Femur (tissue), 1 donor: ENCODE results near the gene DNAJC5G.
"Not testable (repeated sequence)": the region's sequence is repeated elsewhere in the genome, so short reads cannot be mapped to it uniquely, and the experiment has no call there.

Source experiments
- DNase-seq: peaks from one replicate; pipeline ENCODE4 v3.0.0-alpha.2; 2017

Gene DNAJC5G

DNA sequence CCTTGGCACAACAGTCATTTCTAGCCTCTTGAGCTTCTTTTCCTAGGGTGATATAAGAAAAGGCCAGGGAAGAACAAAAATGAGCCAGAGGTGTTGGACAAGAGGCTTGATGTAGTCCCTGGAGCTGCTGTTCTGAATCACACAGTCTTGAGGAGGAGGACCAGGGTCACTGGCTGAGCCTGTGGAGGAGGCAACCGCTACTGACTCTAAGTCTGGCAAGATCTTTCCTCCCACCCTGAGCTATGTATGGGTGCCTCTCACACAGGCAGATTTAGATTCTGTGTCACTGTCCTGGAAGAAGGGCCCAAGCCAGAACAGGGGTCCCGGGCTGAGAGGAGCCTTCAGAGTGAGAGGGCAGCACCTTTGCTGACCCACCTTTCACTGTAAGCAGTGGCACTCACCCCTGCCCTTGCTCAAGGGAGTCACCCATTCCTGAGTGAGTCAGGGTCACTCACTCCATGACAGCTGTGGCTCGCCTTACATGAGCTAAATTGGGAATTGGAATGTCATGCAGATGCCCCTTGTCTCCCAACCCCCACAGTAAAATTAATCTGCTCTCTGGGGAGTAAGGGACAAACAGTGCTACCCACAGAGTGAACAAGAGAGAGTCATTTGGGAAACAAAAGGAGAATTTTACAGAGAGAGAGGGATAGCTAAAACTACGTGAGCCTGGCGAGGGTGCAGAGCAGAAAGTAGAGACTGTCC is 6.8 kb downstream of the DNAJC5G start, which contains the start of gene TRIM54:
Gene TRIM54 (plus strand): TSS at position 575 of the 705 bp plus-strand sequence. CDS start 303 bp downstream, outside the sequence.
- no peak for DNase-seq

DNA sequence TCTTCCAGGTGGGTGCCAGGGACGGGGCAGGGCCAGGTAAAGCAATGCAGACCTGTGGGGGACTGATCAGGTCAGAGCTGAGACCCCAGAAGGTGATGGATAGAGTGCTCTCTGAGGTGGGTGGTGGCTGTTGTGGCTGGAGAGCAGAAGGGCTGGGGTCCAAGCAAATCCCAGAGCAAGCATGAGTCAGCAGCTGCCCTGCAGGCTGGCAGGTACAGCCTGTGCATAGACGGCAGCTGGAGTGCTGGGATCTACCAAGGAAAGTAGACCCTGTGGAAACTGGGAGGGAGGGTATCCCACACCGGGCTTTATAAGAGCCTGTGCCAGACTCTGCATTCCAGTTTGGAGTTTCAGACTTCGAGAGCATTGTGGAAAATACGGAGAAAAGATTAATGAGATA is 7.7 kb downstream of the DNAJC5G start:
- no peak for DNase-seq

DNA sequence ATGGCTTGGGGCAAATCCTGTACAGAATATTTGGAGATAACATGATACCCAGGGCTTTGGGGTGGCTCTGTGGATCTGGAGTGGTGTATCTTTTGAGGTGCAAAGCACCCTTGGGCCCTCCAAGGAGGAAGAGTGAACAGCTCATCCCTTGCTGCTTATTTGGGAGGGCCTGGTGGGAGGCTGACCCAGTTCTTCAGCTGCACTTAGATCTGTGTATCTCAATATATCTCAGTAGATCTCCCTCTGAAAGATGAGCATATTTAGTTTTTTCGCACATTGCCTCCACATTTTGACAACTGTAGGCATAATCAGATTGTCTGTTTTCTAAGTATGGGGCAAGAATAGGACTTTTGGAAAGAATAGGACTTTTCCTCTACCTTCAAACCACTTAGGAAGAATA is 9.8 kb downstream of the DNAJC5G start:
- DNase-seq = no peak

DNA sequence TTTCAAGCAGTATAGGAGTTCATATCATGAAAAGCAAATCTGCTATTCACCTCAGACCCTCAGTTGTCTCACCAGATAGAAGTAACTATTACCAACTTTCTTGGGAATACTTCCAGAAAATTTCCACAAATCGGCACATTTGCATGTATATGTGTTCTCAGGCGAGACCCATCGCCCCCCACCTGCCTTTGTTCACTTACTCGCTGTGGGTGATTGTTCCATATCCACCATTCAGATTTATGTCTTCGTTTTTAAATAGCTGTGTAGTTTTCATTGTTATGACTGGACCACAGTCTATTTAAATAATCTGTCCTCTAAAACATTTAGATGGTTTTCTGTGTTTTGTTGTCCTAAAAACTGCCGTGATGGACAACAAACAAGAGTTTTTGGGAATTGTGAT is 10.2 kb downstream of the DNAJC5G start:
- DNase-seq = no peak

DNA sequence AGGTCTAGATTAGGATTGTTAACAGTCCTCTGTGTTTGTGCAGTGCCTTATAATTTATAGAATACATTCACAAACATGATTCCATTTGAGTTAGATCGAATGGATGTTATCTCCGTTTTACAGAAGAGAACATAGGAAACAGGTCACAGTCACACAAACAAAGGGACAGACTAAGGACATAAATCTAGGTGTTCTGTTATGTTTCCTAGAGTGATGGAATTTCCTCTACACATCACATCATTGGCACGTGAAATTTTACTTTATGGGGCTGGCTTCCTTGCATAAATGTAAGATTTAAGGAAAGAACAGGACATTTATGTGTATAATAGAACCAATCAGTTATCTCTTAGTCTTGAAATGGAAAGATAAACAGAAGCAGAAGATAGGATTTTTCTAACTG is 13.4 kb downstream of the DNAJC5G start:
- no peak for DNase-seq

DNA sequence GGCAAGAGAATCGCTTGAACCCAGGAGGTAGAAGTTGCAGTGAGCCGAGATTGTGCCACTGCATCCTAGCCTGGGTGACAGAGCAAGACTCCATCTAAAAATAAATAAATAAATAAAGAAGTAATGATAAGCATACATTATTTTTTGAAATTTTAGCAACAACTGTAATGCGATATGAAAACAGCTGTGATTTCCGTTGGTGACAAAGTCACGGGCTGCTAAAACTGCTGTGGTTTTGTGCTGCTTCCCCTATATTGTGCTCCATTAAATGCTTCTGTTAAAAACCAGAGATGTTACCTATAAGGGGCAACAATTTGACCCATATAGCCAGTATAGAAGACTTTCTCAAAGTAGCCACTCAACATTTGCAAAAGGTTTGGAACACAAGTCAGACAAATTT is 15.3 kb downstream of the DNAJC5G start:
- DNase-seq = no peak

DNA sequence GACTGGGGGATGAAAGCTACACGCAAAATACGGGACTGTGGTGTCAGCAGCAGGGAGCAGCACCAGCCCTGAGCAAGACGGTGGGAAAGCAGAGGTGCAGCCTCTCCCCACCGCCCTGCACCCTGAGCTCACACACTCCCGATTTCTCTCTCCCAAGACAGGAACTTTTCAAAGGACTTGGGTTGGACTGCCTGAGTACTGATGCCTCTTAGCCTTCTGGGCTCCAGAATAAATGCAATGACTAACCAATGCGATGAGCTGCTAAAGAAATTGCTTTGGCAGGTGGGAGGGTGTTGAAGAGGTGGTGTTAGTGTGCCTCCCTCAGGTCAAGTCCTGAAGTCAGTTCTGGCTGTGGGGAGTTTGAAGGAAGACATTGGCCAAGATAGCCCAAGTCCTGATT is 16.6 kb downstream of the DNAJC5G start:
- DNase-seq = no peak

DNA sequence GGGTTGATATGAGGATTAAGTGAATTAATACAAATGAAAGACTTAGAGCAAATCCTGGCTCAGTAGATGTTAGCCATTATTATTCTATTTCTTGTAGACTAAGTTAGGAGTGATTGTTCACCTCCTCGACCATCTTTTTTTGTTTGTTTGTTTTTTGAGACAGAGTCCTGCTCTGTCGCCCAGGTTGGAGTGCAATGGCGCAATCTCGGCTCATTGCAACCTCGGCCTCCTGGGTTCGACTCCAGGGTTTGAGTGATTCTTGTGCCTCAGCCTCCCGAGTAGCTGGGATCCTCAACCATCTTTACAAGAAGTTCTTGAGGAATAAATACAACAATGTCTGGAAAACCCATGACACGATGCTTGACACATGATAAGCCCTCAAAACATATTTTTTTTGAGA is 19.7 kb downstream of the DNAJC5G start:
- DNase-seq = no peak

DNA sequence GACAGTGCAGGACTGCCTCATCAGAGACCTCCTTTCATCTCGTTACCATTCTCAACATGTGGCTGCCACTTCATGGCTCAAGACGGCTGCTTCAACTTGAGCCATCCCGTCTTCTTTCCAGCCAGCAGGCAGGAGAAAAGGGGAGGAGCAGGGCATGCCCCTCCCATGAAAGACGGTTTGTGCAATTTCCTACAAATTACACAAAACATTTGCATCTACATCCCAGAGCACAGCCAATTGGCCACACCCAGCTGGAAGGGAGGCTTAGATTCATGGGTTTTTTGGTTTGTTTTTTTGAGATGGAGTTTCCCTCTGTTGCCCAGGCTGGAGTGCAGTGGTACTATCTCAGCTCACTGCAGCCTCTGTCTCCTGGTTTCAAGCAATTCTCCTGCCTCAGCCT is 21.2 kb downstream of the DNAJC5G start:
- DNase-seq = no peak

DNA sequence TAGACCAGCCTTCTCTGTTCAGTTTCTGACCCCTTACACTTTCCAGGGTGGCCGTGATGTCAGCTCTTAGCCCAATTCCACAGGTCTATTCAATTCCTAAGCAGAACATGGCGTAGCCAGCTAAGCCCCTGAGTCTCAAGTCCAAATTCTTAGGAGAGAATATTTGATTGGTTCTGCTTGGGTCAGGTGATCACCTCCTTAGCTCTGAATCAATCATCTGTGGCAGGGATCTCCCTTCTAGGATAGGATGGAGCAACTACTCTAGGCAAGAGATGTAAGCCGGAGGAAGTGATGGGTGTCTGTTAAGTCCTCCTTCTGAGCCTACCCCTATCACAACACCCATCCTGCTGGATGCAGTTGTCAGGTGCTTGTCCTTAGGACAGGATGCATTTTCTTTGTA is 22.0 kb downstream of the DNAJC5G start:
- no peak for DNase-seq

DNA sequence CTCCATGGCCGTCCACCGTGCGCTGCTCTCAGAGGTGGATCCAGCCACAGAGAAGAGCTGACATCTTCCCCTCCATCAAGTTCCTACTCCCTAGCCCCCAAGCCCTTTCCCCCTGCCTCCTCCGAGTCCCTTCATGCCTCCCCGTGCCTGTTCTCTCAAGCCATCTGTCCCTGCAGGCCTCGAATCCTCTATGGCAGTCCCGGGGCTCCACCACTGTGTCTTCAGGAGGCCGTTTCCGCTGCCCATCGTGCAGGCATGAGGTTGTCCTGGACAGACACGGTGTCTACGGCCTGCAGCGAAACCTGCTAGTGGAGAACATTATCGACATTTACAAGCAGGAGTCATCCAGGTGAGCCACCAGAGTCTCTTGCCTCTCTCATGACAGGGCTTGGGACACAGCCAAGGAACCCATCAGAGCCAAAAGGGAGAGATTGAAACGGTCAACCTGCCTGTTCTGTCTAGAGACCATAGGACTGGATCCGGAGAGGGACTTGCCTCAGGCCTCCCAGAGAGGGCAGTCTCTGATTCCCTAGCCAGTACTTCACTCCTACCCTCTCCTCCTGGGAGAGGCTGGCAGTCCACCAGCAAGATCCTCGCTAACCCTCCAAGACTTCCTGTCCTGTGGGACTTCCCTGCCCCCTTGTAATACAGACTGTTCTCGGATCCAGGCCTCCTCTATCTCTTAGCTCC is 23.3 kb downstream of the DNAJC5G start:
- no peak for DNase-seq

DNA sequence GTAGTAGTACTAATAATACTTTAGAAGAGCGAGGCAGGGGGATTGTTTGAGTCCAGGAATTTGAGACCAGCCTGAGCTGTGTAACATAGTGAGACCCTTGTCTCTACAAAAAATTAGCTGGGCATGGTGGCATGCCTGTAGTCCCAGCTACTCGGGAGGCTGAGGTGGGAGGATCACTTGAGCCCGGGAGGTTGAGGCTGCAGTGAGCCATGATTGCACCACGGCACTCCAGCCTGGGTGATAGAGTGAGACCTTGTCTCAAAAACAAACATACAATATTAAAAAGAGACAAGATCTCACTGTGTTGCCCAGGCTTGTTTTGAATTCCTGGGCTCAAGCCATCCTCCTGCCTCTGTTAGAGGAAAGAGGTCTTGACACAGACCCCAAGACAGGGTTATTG is 25.4 kb downstream of the DNAJC5G start:
- DNase-seq = not testable (repeated sequence)

DNA sequence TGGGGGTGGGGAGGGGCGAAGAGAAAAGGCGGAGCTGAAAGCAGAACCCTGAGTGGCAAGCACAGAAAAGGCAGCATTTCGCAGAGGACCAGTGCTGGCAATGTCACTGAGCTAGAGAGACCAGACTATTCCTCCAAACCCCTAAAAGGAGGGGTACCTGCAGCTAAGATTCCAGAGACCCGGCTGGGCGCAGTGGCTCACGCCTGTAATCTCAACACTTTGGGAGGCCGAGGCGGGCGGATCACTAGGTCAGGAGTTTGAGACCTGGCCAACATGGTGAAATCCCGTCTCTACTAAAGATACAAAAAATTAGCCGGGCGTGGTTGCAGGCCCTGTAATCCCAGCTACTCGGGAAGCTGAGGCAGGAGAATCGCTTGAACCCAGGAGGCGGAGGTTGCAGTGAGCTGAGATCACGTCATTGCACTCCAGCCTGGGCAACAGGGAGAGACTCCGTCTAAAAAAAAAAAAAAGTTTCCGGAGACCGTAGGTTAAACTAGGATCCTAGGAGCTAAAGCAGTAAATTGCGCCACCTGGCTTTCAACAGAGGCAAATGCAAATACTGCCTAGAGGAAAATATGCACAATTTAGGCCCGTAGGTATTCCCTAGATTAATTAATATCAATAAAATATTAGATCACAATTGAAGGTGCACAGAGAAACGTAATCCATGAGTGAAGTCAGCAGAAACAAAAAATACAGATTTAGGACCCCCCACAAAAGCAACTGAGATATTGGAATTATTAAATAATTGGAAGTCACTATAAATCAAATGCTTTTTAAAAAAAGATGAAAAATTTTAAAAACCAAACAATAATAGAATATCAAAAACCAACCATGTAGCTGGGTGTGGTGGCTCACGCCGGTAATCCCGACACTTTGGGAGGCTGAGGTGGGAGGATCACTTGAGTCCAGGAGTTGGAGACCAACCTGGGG is 28.1 kb downstream of the DNAJC5G start:
- DNase-seq = no peak

DNA sequence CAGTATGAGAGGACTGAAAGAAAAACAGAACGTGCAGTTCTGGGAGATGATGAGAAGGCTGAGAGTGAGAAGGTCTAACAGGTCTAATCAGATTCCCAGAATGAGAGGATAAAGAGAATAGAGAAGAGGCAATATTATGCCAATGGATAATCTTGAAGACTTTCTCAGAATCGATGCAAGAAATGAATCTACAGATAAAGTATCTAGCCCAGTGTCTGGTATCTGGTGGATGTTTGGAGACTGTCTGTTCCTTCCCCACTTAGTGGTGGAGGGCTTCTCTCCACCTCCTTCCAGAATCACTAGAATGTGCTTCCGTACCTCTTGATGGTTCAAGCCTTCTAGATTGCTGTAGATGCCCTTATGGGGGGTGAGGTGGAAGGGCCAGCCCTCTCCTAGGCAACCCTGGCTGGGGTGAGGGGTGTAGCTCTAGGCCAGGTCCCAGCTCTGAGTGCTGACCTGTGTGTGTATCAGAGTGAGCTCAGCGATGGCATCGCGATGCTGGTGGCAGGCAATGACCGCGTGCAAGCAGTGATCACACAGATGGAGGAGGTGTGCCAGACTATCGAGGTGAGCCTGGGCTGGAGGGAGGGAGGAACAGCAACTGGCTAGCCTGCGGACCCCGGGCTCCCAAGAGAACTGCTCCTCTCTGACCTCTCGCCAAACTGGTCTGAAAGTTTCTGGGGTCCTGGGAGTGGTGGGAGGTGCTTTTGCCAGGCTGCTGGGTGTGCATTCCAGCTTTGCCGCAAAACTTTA is 29.4 kb downstream of the DNAJC5G start:
- no peak for DNase-seq

DNA sequence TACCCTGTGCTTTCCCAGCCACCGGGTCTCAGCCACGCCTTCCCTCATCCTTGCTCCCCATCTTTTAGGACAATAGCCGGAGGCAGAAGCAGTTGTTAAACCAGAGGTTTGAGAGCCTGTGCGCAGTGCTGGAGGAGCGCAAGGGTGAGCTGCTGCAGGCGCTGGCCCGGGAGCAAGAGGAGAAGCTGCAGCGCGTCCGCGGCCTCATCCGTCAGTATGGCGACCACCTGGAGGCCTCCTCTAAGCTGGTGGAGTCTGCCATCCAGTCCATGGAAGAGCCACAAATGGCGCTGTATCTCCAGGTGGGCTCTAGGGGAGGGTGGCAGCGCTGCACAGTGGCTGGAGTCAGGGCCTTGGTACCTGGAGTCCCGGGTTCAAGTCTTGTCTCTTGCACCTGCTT is 30.3 kb downstream of the DNAJC5G start:
- no peak for DNase-seq

DNA sequence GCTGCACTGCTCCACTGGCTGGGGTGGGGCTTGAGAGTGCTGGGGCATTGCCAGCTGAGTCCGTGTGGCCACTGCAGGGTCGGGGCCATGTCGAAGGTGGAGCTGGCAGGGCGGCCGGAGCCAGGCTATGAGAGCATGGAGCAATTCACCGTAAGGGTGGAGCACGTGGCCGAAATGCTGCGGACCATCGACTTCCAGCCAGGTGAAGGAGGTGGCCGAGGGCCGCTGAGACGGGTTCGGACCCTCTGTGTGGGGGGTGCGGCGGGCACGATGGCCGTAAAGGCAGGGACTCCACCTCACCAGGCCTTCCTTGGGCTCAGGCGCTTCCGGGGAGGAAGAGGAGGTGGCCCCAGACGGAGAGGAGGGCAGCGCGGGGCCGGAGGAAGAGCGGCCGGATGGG is 30.9 kb downstream of the DNAJC5G start:
- no peak for DNase-seq

DNA sequence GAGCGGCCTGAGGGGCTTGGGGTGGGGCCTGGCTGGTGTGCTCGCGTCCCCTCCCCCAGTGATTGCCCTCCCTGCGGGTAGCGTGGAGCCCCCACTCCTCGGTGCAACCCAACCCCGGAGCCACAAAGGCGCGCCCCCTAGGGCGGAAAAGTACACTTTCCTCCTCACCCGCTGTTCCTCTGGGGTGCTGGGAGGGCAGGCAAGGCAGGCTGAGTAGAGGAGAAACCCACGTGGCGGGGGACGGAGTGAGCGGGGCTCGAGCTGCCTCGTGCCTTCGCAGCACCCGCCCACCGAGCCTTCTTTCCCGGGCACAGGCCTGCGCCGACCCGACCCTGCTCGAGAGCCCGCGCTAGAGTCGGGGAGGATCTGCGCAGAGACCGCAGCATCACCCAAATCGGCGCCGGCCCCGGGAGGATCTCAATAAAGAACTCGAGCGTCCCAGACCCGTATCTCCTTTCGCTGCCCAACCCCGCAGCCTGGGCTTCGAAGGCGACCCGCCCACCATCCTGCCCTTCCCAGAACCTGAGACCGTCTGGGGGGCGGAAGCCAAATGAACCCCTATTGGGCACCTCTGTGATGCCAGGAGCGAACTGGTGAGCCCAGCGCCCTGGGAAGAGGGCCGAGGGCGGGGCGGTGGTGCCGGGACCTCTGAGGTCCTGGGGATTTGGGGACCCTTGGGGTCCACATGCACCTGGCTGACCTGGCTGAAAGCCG is 31.5 kb downstream of the DNAJC5G start:
- no peak for DNase-seq

DNA sequence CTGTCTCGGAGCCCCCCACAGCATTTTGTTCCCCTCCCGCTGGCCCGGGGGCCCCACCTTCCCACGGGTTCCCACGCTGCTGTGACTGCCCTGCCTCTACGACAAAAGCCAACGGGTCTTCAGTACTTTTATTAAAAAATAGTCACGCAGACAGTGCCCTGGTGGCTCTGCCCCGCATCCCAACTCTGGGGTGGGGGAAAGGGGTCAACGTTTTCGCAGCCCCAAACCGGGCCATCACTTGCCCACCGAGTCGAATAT is 32.0 kb downstream of the DNAJC5G start:
- DNase-seq = no peak

DNA sequence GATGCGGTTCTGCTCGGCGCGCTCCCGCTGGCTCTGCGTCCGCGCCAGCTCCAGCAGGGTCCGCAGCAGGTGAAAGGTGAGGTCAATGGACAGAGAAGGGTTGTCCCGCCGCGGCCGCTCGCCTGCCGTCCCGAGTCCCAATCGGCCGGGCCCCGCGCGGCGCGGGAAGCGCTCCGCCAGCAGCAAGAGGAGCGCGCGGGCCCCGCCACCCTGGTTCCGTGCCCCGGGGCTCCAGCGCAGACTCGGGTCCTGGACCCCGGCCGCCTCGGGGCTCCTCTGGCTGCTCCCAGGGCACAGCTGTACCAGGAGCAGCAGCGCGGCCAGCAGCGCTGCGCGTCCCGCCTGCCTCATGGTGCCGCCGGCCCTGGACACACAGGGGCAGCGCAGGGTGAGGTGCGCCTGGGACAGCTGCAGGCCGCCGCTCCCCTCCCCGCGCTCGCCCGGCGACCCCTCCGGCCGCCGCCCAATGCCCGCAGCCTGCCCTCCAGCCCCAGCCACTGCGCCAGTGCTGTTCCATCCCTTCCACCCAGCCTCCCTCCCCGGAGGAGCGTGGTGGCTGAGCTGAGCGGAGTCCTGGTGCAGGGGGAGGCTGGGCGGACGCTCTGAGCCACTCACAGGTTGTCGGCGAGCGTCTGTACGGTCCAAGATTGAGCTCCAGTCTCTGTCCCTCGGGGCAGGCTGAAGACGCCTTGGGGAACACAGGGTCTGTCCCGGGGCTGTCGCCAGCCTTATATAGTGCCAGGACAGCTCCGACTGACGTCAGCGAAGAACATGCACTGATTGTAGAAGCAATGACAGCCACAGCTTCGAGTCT is 32.5 kb downstream of the DNAJC5G start:
- no peak for DNase-seq

DNA sequence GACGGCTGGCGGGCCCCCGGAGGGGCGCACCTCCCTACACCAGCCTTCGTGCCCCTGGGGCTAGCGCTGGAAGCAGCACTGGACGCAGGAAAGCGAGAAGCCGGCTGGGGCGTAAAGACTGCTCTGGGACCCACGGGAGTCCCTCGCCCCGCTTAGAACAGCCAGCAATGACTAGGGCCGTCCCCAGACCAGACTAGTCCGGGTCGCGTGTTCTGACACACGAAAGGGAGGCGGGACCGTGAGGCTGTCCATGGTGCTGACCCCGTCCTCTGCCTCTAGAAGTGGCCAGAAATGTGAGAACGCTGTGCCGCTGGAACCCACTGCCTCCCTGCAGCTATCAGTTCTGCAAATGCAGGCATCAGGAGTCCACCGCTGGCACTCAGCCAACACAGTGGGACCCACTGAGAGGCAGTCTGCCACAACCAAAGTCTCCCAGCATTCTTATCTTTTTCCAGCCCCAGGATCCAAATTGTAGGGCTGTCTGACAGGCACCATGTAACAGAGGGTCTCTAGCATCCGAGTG is 33.2 kb downstream of the DNAJC5G start, which contains the start of gene UCN:
Gene UCN (minus strand): TSS at position 87 of the 523 bp plus-strand sequence. CDS start 550 bp downstream, outside the sequence.
- DNase-seq = peak; percentile 73

DNA sequence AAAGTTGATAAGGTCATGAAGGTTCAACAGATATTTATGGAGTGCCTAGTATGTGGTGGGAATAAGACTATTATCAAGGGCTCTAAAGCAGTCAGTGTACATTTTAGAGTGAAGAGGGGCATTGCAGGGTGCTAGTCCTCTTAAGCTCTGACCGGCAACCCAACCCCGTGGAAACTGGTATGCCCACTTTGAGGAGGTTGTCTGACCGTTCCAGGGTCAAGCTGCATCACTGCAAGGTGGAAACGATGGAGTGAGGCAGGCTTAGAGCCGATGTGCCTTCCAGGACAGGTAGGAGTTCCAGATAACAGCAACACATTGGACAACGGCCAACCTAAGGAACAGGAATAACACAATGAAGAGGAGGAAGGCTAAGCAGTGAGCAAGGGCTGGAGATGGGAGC is 34.4 kb downstream of the DNAJC5G start:
- DNase-seq = no peak
